H1 (cell line): ENCODE measurements around the gene ING5. TPM values are rescaled to one million over a fixed set of nuclear protein-coding genes. Genes with fewer than 3 reads are reported as not detected.

ENCODE experiments used
- CHD1 ChIP-seq: IDR thresholded peaks from 2 replicates; pipeline ENCODE4 v1.6.1; 2012; ENCODE audit warnings: low read depth, low read length, improper control_type of control experiment
- KDM5A ChIP-seq: fragments of 200-600 bp; IDR thresholded peaks from 2 replicates; pipeline ENCODE4 v1.7.1; 2012; ENCODE audit warnings: mild to moderate bottlenecking, low read length, inconsistent platforms, mixed read lengths
- SIX5 ChIP-seq: IDR thresholded peaks from 2 replicates; pipeline ENCODE4 v1.6.1; 2011; ENCODE audit warnings: mild to moderate bottlenecking, low read depth, low read length
- polyA plus RNA-seq, 7 experiments: library from polyadenylated mRNA; depleted of rRNA in 3 of 7; stranded (reverse) in 5 of 7; unstranded in 2 of 7; fragments of >200 nt in 5 of 7; fragments of 200-250 nt in 2 of 7; gene quantifications; 1 replicate in 5 of 7; 2 replicates in 1 of 7; 4 replicates in 1 of 7; pipeline versions ENCODE4 v1.2.1 to v1.2.3, GENCODE V29; 2011 to 2013; ENCODE audit warnings: missing spikeins in 2 of 7, mixed read lengths in 2 of 7
- total RNA-seq: library from RNA; stranded (reverse); fragmentation: NEBNext Ultra II Directional; extraction: Animal tissue kit (Norgen Biotek cat#: 25700); gene quantifications from 2 replicates; pipeline ENCODE4 v1.2.1, GENCODE V29; 2021
- TF ChIP-seq, protein P1 (sequence below): IDR thresholded peaks from 2 replicates; pipeline ENCODE4 v1.6.1; 2011; ENCODE audit warnings: low read length, improper control_type of control experiment

Gene ING5
- total and polyA plus RNA-seq, 2 of the 8 experiments (the other 6 are each of a cell fraction or from before 2014, with no cell fraction given) = 41.5 to 47.4 TPM

DNA sequence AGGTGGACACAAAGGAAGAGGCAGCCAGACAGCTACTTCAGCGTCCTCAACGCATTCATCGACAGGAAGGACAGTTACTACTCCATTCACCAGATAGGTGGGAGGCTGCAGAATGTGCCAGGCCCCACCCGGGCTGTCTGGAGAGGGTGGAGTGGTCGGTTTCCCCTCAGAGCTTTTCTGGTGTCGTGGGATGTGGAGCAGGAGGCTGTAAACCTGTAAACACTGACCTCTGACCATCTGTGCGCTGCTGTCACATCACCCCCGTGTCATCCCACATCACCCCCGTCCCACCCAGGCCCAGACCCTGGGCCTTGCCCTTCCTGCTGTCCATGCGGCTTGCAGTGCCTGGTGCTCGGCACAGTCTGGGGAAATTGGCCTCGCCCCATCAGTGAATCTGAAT, 47.3 kb upstream of the ING5 start (continued):
- TF ChIP-seq CHD1 = no peak
- TF ChIP-seq SIX5 = no peak
- TF ChIP-seq, protein P1, sequence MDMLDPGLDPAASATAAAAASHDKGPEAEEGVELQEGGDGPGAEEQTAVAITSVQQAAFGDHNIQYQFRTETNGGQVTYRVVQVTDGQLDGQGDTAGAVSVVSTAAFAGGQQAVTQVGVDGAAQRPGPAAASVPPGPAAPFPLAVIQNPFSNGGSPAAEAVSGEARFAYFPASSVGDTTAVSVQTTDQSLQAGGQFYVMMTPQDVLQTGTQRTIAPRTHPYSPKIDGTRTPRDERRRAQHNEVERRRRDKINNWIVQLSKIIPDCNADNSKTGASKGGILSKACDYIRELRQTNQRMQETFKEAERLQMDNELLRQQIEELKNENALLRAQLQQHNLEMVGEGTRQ = no peak
- TF ChIP-seq KDM5A = no peak
- TF ChIP-seq, all 59 proteins: peak for 0
